ENCODE measurements around the gene NFATC1. TPM values are rescaled to one million over a fixed set of nuclear protein-coding genes. Genes with fewer than 3 reads are reported as not detected.

Gene NFATC1
- total RNA-seq, 2 donors from 2014 or later: 5.2 to 5.9 TPM

DNA sequence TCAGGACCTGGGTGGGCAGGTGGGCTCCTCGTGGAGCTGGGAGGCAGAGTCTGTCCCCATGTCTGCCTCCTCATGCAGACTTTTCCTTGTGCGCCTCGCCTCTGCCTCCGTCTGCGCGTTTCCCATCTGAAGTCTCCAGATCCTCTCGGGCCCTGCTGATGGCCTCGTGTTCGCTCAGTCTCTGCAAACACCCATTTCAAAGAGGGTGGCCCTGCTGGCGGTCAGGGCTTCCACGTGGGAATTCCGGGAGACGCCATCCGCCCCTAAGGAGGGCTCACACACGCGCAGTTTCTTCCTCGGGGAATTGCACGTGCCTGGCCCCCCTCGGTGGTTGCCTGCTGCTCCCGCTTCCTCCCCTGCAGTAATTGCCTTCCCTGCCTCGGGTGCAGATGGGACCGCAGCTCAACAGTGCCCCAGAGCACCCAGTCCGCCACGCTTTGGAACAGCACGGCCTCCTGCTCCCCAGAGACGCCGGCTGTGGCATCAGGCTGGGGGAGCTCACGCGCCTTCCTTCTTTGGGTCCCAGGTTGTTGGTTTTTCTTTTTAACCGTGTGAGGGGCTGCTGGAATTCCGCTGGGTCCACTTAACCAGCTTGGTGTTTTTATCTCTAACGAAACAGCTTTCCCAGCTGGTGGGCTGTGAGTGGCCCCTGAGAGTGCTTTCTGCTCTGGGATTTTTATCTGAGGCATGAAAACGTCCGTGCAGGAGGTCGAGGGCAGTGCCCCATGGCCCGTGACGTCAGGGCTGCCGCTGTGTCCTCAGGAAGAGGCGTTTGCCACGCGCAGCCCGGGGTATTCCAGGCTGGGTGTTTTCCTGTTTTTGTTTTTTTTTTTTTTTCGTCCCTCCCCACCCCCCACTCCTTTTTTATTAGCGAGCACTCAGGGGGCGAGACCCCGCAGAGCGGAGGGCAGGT, 16.1 kb downstream of the NFATC1 start:
- peaks cover 0 to 1% of the 10 kb centered on the region in 2 donors for H3K36me3 ChIP-seq (replicated peaks in 1 of 2; ENCODE audit: insufficient read depth in 1 of 2, low read depth in 2 of 2)
- intact Hi-C loops (cut with DNase I): no loop called here
- no peak for ATAC-seq
- no peak overlapping the region for H3K4me3 ChIP-seq
- WGBS, 2 donors: 79 to 92% methylated on average over 29 to 47 of the region's 47 CpGs
- no peaks in the 10 kb centered on the region for H3K4me1 ChIP-seq
- H3K9me3 ChIP-seq: no peaks in the 10 kb centered on the region
- no peaks in the 10 kb centered on the region for H3K27me3 ChIP-seq
- no peak for TF ChIP-seq POLR2A (IDR thresholded peaks at IDR 0.05)
- TF ChIP-seq, protein P1, sequence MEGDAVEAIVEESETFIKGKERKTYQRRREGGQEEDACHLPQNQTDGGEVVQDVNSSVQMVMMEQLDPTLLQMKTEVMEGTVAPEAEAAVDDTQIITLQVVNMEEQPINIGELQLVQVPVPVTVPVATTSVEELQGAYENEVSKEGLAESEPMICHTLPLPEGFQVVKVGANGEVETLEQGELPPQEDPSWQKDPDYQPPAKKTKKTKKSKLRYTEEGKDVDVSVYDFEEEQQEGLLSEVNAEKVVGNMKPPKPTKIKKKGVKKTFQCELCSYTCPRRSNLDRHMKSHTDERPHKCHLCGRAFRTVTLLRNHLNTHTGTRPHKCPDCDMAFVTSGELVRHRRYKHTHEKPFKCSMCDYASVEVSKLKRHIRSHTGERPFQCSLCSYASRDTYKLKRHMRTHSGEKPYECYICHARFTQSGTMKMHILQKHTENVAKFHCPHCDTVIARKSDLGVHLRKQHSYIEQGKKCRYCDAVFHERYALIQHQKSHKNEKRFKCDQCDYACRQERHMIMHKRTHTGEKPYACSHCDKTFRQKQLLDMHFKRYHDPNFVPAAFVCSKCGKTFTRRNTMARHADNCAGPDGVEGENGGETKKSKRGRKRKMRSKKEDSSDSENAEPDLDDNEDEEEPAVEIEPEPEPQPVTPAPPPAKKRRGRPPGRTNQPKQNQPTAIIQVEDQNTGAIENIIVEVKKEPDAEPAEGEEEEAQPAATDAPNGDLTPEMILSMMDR (IDR thresholded peaks at IDR 0.05): no peak
- no peak for DNase-seq
- no peak overlapping the region for H3K27ac ChIP-seq

DNA sequence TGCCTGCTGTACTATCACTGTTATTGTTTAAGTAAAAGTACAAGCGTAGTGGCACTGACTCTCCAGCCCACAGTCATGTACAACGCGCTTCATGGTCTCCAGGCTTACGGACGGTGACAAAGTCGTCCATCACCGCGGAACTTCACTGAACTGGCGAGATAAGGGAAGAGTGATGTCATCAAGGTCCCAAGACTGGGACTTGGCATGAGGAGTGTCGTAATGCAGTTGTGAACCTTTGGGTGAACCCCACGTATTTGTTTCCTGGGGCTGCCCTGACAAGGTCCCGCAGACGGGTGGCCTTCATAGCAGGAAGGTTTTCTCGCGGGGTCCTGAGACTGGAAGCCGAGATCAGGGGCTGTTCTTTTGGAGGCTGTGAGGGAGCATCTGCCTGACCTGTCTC, 17.3 kb downstream of the NFATC1 start:
- H3K4me1 ChIP-seq: no peaks in the 10 kb centered on the region
- no peak overlapping the region for H3K27ac ChIP-seq
- H3K27me3 ChIP-seq: no peaks in the 10 kb centered on the region
- 84 to 89% methylated on average over 15 to 16 of the region's 16 CpGs for WGBS, 2 donors
- H3K4me3 ChIP-seq: no peak overlapping the region
- H3K36me3 ChIP-seq (replicated peaks in 1 of 2; ENCODE audit: insufficient read depth in 1 of 2, low read depth in 2 of 2): peaks cover 0 to 1% of the 10 kb centered on the region in 2 donors
- ATAC-seq (no peak), DNase-seq (no peak)
- H3K9me3 ChIP-seq: no peaks in the 10 kb centered on the region
- no peak for TF ChIP-seq POLR2A (IDR thresholded peaks at IDR 0.05)
- TF ChIP-seq, protein P1 (IDR thresholded peaks at IDR 0.05): no peak
- intact Hi-C loops (cut with DNase I): no loop called here

DNA sequence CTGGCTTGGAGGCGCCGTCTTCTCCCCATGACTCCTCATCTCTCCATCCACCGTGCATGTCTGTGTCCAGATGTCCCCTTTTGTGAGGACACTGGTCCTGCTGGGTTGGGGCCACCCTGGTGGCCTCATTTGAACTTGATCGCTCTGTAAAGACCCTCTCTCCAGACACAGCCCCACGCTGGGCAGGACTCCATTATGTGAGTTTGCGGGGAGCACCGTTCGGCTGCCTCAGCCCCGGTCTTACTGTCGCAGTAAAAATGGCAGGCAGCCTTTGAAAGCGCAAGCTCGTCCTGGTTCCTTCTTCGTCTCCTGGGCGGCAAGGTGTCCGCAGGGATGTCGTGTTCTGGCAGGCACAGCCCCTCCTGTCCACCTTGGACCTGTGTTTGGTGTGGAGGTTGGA, 17.7 kb downstream of the NFATC1 start:
- TF ChIP-seq, protein P1 (IDR thresholded peaks at IDR 0.05): no peak
- no peak for TF ChIP-seq POLR2A (IDR thresholded peaks at IDR 0.05)
- DNase-seq (no peak), ATAC-seq (no peak)
- no peak overlapping the region for H3K4me3 ChIP-seq
- WGBS, 2 donors: 90 to 95% methylated on average over 16 of the region's 16 CpGs
- H3K36me3 ChIP-seq (replicated peaks in 1 of 2; ENCODE audit: insufficient read depth in 1 of 2, low read depth in 2 of 2): peaks cover 0 to 1% of the 10 kb centered on the region in 2 donors
- no peaks in the 10 kb centered on the region for H3K27me3 ChIP-seq
- no peaks in the 10 kb centered on the region for H3K4me1 ChIP-seq
- no peaks in the 10 kb centered on the region for H3K9me3 ChIP-seq
- intact Hi-C loops (cut with DNase I): no loop called here
- no peak overlapping the region for H3K27ac ChIP-seq

DNA sequence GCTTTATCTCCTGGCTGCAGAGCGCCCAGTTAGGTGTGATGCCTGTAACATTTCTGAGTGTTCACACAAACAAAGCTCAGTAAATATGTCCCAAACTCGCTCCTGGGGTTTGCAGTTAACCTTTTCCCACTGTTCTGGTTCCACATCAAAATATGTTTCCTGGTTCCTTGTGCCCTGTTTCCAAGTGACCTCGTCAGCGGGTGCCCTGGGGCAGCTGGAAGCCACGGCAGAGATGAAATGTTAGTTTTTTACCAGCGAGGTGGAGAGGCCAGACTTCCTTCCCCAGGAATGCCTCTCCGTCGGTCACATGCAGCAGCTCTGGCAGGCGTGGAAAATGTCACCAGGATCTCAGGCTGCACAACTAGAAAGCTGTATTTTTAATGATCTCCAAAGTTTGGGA, 18.2 kb downstream of the NFATC1 start:
- no peak for ATAC-seq
- no peaks in the 10 kb centered on the region for H3K9me3 ChIP-seq
- 74 to 80% methylated on average over 9 of the region's 9 CpGs for WGBS, 2 donors
- no peak for TF ChIP-seq POLR2A (IDR thresholded peaks at IDR 0.05)
- no peaks in the 10 kb centered on the region for H3K4me1 ChIP-seq
- intact Hi-C loops (cut with DNase I): no loop called here
- H3K27me3 ChIP-seq: no peaks in the 10 kb centered on the region
- H3K4me3 ChIP-seq: no peak overlapping the region
- no peak for DNase-seq
- H3K36me3 ChIP-seq (replicated peaks in 1 of 2; ENCODE audit: insufficient read depth in 1 of 2, low read depth in 2 of 2): peaks cover 0 to 1% of the 10 kb centered on the region in 2 donors
- no peak overlapping the region for H3K27ac ChIP-seq

DNA sequence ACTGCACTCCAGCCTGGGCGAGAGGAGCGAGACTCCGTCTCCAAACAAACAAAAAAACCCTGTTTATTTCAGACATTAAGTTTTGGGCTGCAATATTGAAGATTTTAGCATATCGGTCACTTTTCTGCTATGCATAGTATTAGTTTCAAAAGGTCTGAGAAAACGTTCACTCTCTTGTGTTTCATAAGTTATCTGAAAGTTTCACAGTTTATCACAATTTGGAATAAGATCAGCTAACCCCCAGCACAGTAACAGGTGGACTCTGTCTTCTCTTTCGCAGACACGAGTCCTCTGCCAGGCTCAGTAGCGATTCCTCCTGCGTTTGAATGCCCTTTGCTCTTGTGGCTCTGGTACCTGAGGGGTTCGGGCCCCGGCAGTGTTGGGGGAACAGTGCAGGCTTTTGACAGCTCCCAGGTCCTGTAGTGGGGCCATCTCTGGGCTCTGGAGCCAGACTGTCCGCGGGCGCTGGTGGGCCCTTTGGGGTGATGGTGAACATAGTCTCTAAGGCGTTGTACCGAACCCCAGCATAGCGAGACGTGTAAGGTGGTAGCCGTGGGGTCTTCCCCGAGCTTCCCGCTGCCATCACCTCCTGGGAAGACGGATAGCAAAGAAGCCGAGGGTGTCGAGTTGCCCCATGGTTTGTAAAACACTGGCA, 20.4 kb downstream of the NFATC1 start:
- intact Hi-C loops (cut with DNase I): no loop called here
- TF ChIP-seq, protein P1 (IDR thresholded peaks at IDR 0.05): no peak
- TF ChIP-seq POLR2A (IDR thresholded peaks at IDR 0.05): no peak
- no peak for DNase-seq
- WGBS, 2 donors: 86 to 94% methylated on average over 20 to 24 of the region's 24 CpGs
- H3K4me3 ChIP-seq: no peak overlapping the region
- H3K27ac ChIP-seq: no peak overlapping the region
- H3K36me3 ChIP-seq (replicated peaks in 1 of 2; ENCODE audit: insufficient read depth in 1 of 2, low read depth in 2 of 2): peaks cover 0 to 1% of the 10 kb centered on the region in 2 donors
- no peaks in the 10 kb centered on the region for H3K27me3 ChIP-seq
- no peaks in the 10 kb centered on the region for H3K9me3 ChIP-seq
- ATAC-seq: no peak
- H3K4me1 ChIP-seq: no peaks in the 10 kb centered on the region
